ENCODE data around the gene SFTA2. TPM values are rescaled to one million over a fixed set of nuclear protein-coding genes. Genes with fewer than 3 reads are reported as not detected.
A peak's percentile ranks its signal among the peaks of the same experiment; 100 is the strongest.

SFTA2 gene
- total and polyA plus RNA-seq, 2 experiments from 2014 or later, result not detected

DNA sequence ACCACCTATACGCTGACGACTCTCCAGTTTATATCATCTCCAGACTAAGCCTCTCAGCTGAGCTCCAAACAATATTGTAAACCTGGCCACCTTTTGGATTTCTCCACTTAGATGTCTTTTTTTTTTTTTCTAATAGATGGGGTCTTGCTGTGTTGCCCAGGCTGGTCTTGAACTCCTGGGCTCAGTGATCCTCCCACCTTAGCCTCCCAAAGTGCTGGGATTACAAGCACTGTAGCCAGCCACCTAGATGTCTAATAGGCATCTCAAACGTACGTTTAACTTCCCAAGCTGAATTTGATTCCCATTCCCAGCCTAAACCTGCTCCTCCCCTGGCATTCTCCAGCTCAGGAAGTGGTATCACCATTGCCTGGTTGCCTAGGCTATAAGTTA, 42.5 kb downstream of the SFTA2 start:
- Histone ChIP-seq H3K4me3 (no peak overlapping the region), H3K4me1 (ENCODE audit: insufficient read depth) (peaks cover 35% of the 10 kb centered on the region), H3K27me3 (replicated peaks; ENCODE audit: insufficient read depth) (no peaks in the 10 kb centered on the region), H2AFZ (no peak overlapping the region), H3K9me3 (ENCODE audit: low read depth) (no peaks in the 10 kb centered on the region), H4K20me1 (ENCODE audit: insufficient read depth) (no peaks in the 10 kb centered on the region), H3K27ac (no peak overlapping the region), H3K79me2 (ENCODE audit: insufficient read depth) (peaks cover 29% of the 10 kb centered on the region), H3K9me2 (ENCODE audit: insufficient read depth) (no peaks in the 10 kb centered on the region), H3K36me3 (ENCODE audit: low read depth) (no peaks in the 10 kb centered on the region), H3K9ac (no peak overlapping the region), H3F3A (ENCODE audit: insufficient read depth) (peaks cover 25% of the 10 kb centered on the region), H3K4me2 (ENCODE audit: unreplicated experiment) (no peak overlapping the region)
- no peak for DNase-seq
- 75 to 77% methylated on average over 4 of the region's 4 CpGs for WGBS, 2 experiments (ENCODE audit: low coverage in 1 of 2, low lambda C conversion rate in 2 of 2, missing lambda C conversion rate in 2 of 2)
- in situ Hi-C loops (cut with MboI), result no loop called here
- TF ChIP-seq EZH2 (IDR thresholded peaks at IDR 0.05; ENCODE audit: insufficient read depth, poor library complexity, severe bottlenecking) (no peak), EZH2phosphoT487 (IDR thresholded peaks at IDR 0.05; ENCODE audit: insufficient read depth, low read depth) (no peak)

DNA sequence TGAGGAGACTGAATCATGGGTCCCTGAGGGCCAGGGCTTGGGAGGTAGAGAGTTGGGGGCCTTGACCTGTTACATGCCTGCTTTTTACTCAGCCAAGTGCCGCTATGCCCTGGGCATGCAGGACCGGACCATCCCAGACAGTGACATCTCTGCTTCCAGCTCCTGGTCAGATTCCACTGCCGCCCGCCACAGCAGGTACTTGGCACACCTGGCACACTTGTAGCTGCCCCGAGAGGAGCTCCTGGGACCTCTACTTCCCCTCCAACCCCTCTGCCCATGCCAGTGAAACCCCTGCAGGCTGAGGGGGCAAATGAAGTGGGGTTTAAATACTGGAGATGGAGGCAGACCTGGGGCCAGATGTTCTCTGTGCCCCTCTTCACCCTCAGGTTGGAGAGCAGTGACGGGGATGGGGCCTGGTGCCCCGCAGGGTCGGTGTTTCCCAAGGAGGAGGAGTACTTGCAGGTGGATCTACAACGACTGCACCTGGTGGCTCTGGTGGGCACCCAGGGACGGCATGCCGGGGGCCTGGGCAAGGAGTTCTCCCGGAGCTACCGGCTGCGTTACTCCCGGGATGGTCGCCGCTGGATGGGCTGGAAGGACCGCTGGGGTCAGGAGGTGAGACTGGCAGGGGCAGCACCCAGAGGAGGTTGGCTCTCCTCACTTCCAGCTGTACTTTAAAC, 43.0 kb downstream of the SFTA2 start:
- DNase-seq, result no peak
- Histone ChIP-seq H3K27ac (peak overlapping the region; percentile 89), H3K4me3 (no peak overlapping the region), H3K36me3 (ENCODE audit: low read depth) (no peaks in the 10 kb centered on the region), H2AFZ (no peak overlapping the region), H3K4me2 (ENCODE audit: unreplicated experiment) (peak overlapping the region; percentile 28), H3K4me1 (ENCODE audit: insufficient read depth) (peaks cover 35% of the 10 kb centered on the region), H3F3A (ENCODE audit: insufficient read depth) (peaks cover 25% of the 10 kb centered on the region), H3K9me2 (ENCODE audit: insufficient read depth) (no peaks in the 10 kb centered on the region), H4K20me1 (ENCODE audit: insufficient read depth) (no peaks in the 10 kb centered on the region), H3K27me3 (replicated peaks; ENCODE audit: insufficient read depth) (no peaks in the 10 kb centered on the region), H3K9ac (peak overlapping the region; percentile 67), H3K9me3 (ENCODE audit: low read depth) (no peaks in the 10 kb centered on the region), H3K79me2 (ENCODE audit: insufficient read depth) (peaks cover 29% of the 10 kb centered on the region)
- WGBS, 2 experiments (ENCODE audit: low coverage in 1 of 2, low lambda C conversion rate in 2 of 2, missing lambda C conversion rate in 2 of 2), result 88 to 93% methylated on average over 14 to 18 of the region's 18 CpGs
- in situ Hi-C loops (cut with MboI), result no loop called here
- TF ChIP-seq EZH2 (IDR thresholded peaks at IDR 0.05; ENCODE audit: insufficient read depth, poor library complexity, severe bottlenecking) (no peak), EZH2phosphoT487 (IDR thresholded peaks at IDR 0.05; ENCODE audit: insufficient read depth, low read depth) (no peak)

GRCh38 chr6:30887901-30888815, 43.8 kb downstream of the SFTA2 start:
- Histone ChIP-seq H2AFZ (no peak overlapping the region), H3K4me1 (ENCODE audit: insufficient read depth) (peaks cover 35% of the 10 kb centered on the region), H3K4me3 (0 out of 2 replicates have a peak overlapping the region, but pooled peaks have one; percentile 15), H3K4me2 (ENCODE audit: unreplicated experiment) (peak overlapping the region; percentile 57), H3K9me2 (ENCODE audit: insufficient read depth) (no peaks in the 10 kb centered on the region), H3K27ac (peak overlapping the region; percentile 89), H3K27me3 (replicated peaks; ENCODE audit: insufficient read depth) (no peaks in the 10 kb centered on the region), H3K9me3 (ENCODE audit: low read depth) (no peaks in the 10 kb centered on the region), H4K20me1 (ENCODE audit: insufficient read depth) (no peaks in the 10 kb centered on the region), H3F3A (ENCODE audit: insufficient read depth) (peaks cover 29% of the 10 kb centered on the region), H3K36me3 (ENCODE audit: low read depth) (no peaks in the 10 kb centered on the region), H3K79me2 (ENCODE audit: insufficient read depth) (peaks cover 29% of the 10 kb centered on the region), H3K9ac (peak overlapping the region; percentile 67)
- DNase-seq, result peak; percentile 88
- in situ Hi-C loops (cut with MboI), result no loop called here
- 22% methylated on average over 6 of the region's 6 CpGs for WGBS, 2 experiments (ENCODE audit: low coverage in 1 of 2, low lambda C conversion rate in 2 of 2, missing lambda C conversion rate in 2 of 2)
- no peak for TF ChIP-seq EZH2phosphoT487 (IDR thresholded peaks at IDR 0.05; ENCODE audit: insufficient read depth, low read depth)
- TF ChIP-seq EZH2 (IDR thresholded peaks at IDR 0.05; ENCODE audit: insufficient read depth, poor library complexity, severe bottlenecking), result no peak

DNA sequence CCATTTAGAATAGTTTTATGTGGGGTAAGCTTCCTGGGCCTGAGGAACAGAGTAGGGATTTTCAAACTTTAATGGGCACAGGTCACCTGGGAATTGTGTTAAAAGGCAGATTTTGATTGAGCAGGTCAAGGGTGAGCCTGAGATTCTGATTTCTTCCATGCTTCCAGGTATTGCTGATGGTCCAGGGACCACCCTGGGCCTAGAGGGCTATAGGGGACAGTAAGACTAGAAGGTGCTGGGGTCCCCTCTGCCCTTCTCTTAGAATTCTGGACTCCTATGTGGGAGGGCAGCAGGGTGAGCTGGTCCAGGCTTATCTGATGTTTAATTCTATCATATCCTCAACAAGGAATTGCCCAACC, 45.1 kb downstream of the SFTA2 start:
- no peak for DNase-seq
- Histone ChIP-seq H3K36me3 (ENCODE audit: low read depth) (no peaks in the 10 kb centered on the region), H3K9ac (peak overlapping the region; percentile 74; the same call in 1 of the 2 replicates), H3K27me3 (replicated peaks; ENCODE audit: insufficient read depth) (no peaks in the 10 kb centered on the region), H3K4me3 (no peak overlapping the region), H3K9me3 (ENCODE audit: low read depth) (no peaks in the 10 kb centered on the region), H4K20me1 (ENCODE audit: insufficient read depth) (no peaks in the 10 kb centered on the region), H3K27ac (peak overlapping the region; percentile 89), H3K4me1 (ENCODE audit: insufficient read depth) (peaks cover 35% of the 10 kb centered on the region), H3F3A (ENCODE audit: insufficient read depth) (peaks cover 31% of the 10 kb centered on the region), H2AFZ (no peak overlapping the region), H3K9me2 (ENCODE audit: insufficient read depth) (no peaks in the 10 kb centered on the region), H3K4me2 (ENCODE audit: unreplicated experiment) (peak overlapping the region; percentile 57), H3K79me2 (ENCODE audit: insufficient read depth) (peaks cover 29% of the 10 kb centered on the region)
- in situ Hi-C loops (cut with MboI), result no loop called here
- no peak for TF ChIP-seq EZH2phosphoT487 (IDR thresholded peaks at IDR 0.05; ENCODE audit: insufficient read depth, low read depth)
- no peak for TF ChIP-seq EZH2 (IDR thresholded peaks at IDR 0.05; ENCODE audit: insufficient read depth, poor library complexity, severe bottlenecking)

All from GM23248 (cell line).